DMS53 (cell line): ENCODE data around the gene DISP3.

Experiments
- DNase-seq: peaks from one replicate; lab custom pipeline; 2025; lab: John Stamatoyannopoulos, UW

Gene DISP3

DNA sequence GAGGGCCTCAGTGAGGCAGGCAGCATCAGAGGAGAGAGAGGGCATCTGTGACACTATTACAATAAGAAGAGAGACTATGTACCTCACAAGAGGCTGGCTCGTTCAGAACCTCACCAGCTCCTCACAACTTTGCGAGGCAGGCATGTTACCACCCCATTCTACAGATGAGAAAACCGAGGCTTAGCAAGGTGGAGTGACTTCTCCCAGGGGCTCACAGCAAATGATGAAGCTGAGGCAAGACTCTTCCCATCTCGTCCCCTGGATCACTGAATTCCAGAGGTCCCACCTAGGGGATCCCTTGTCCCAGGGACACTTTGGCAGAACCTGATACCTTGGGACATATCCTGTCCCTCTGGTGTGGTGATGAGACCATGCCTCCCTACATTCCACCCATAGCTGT lies 64.4 kb downstream of the DISP3 start:
- no peak for DNase-seq

GRCh38 chr1:11543796-11544195 lies 64.8 kb downstream of the DISP3 start:
- no peak for DNase-seq

DNA sequence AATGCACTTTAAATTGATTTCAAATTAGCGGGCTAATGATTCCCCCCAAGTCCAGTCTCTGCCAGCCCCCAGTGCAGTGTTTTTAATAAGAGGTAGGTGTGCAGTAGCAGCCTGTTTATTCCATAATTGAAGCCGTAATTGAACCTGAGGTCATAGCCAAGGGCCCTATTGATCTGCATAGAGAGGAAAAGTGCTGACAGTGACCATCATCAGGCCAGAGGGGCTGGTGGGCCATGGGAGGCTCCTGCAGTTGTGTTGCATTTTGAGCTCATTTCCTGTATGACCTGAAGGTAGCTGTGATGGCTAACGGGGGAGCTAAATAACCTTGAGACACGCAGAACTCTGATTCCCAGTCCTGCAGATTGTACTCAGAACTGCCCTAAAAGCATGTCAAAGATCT lies 67.5 kb downstream of the DISP3 start:
- DNase-seq, result no peak

DNA sequence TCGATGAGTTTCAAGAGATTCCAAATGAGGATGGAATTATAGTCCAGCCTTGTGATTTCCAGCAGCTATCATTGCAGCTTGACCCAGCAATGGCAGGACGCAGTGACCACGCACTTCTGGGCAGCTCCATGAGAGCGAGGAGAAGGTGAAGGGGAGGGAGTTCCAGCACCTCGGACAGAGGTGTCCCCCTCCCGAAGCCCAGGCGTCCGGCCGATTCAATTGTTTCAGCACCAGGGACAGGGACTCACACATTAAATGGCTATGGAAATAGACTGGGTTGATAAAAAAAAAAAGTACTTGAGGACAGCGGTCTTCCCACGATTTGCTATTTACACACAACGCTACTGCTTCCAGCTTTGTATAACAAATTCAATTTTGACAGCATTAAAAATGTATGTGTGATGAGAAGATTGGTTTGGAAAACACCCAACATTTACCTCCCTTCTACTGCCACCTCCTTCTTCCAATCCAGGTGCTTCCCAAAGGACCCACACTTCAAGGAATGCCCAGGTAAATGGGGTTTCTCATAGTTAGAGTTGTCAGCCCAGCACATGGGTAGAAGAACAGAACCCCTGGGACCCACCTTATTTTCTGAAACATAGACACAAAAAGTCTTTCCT lies 71.8 kb downstream of the DISP3 start:
- peak; percentile 71 for DNase-seq

DNA sequence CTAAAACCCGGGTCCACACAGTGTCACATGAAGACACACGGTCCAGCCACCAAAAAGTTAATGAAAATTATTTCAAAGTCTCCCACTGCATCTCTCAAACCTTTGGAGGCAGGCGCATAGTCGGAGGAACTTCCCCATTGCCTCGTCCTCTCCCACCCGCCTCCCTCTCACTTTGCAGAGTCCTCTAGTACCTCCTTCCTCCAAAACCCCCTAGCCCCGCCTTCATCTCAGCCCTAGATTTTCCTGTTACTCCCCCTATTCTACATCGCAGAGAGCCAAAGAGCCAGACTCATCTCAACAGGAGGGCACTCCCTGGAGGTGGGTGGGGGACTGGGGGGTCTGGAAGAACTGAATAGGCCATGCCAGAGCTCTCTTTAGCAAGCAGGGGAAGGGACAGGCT lies 79.3 kb downstream of the DISP3 start:
- no peak for DNase-seq

GRCh38 chr1:11558871-11559590 lies 80.1 kb downstream of the DISP3 start:
- DNase-seq, result no peak

DNA sequence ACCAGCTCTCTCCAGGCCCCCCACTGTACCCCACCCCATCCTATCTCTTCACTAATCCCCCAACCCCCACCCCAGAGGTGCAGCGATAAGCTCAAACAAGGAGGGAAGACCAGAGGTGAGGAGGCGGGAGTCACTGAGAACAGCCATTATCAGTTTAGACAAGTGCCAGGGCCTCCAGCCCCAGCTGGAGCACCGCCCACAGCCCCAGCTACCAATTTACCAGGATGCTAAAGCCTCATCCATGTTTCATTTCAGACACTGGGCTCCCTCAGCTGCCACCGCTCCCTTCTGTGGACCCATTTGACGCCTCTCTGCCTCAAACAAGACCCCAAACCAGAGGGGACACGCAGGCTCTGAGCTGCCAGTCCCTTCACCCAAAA lies 80.6 kb downstream of the DISP3 start:
- DNase-seq, result no peak

GRCh38 chr1:11560061-11560460 lies 81.1 kb downstream of the DISP3 start:
- no peak for DNase-seq

DNA sequence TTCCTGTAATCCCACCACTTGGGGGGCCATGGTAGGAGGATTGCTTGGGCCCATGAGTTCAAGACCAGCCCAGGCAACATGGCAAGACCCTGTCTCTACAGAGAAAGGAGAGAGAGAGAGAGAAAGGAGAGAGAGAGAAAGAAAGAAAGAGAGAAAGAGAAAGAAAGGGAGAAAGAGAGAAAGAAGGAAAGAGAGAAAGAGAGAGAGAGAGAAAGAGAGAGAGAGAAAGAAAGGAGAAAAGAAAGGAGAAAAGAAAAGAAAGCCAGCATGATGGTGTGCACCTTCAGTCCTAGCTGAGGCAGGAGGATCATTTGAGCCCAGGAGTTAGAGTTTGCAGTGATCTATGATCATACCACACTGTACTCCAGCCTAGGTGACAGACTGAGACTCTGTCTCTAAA lies 82.8 kb downstream of the DISP3 start:
- no peak for DNase-seq

GRCh38 chr1:11562664-11563063 lies 83.7 kb downstream of the DISP3 start:
- no peak for DNase-seq

- DNase-seq, result peak; percentile 16
Observed at GRCh38 chr1:11563560-11564069, 84.7 kb downstream of the DISP3 start.

DNA sequence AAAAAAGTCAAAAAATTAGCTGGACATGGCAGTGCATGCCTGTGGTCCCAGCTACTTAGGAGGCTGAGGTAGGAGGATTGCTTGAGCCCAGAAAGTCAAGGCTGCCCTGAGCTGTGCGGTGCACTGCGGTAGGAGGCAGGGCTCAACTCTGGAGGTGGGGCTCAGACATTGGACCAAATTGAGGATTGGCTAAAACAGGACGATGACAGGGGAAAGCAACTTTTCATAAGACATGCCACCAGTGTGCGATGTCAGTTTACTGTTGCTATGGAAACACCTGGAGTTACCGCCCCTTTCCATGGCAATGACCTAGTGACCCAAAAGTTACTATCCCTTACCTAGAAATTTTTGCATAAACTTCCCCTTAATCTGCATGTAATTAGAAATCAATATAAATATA lies 85.3 kb downstream of the DISP3 start:
- DNase-seq, result no peak

DNA sequence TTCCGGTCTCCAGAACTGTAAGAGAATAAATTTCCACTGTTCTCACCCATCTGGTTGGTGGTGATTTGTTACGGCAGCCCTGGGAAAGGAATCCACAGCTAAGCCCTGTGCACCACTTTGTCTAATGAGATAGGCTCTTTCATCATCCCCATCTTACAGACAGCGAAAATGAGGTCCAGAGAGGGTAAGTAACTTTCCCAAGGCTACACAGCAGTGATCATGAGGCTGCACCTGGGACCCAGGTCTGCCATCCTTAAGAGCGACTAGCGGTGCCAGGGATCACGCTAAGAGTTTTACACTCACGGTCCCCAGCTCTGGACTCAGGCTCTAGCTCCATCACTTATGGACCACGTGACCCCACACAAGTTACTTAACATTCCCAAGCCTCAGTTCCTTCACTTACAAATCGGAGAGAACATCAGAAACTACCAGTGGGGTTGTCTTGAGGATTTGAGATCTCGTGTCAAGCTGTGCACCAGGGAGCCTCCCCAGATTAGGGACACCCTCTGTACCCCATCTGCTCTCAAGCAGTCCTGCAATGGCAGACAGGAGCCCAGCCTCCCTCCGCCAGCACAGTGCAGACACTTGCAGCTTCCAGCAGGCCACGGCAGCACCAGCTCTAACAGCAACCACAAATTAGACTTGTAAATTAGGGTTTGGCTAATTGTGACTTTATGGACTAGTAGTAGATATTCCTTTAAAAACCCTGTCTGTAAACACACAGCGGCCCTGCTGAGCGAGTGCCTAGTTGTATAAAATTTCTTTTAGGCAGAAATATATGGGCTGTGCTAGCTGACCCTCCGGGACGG lies 87.3 kb downstream of the DISP3 start:
- no peak for DNase-seq

- DNase-seq, result peak; percentile 15
Observed at GRCh38 chr1:11567244-11568065, 88.5 kb downstream of the DISP3 start.

- DNase-seq, result no peak
Observed at GRCh38 chr1:11568687-11569086, 89.7 kb downstream of the DISP3 start.

- DNase-seq, result peak; percentile 19
Observed at GRCh38 chr1:11569551-11569950, 90.6 kb downstream of the DISP3 start.

- DNase-seq, result no peak
Observed at GRCh38 chr1:11569954-11570353, 91.0 kb downstream of the DISP3 start.

DNA sequence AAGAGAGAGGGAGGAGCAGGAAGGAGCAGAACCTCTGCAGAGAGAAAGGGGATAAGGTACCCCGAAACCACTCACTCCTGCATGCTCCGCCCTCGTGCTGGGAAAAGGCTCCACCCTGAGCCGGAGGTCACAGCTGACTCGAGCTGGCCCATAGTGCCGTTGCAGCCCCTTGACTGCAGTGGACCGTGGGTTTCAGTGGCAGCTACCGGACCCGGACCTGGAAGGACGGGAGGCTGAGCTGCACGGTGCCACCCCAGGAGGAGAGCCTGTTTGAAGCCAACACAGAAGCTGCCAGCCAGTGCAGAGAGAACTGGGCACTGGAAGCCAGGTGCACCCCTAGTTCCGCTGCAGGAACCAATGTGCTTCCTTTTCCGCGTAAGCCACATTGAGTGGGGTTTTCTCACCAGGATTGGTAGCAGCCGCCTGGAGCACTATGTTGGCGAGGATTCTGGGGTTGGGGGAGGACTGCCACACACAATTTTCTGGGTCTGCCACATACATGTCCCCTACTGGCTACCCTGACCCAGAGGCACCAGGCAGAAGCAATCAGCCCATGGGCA lies 91.9 kb downstream of the DISP3 start:
- no peak for DNase-seq

DNA sequence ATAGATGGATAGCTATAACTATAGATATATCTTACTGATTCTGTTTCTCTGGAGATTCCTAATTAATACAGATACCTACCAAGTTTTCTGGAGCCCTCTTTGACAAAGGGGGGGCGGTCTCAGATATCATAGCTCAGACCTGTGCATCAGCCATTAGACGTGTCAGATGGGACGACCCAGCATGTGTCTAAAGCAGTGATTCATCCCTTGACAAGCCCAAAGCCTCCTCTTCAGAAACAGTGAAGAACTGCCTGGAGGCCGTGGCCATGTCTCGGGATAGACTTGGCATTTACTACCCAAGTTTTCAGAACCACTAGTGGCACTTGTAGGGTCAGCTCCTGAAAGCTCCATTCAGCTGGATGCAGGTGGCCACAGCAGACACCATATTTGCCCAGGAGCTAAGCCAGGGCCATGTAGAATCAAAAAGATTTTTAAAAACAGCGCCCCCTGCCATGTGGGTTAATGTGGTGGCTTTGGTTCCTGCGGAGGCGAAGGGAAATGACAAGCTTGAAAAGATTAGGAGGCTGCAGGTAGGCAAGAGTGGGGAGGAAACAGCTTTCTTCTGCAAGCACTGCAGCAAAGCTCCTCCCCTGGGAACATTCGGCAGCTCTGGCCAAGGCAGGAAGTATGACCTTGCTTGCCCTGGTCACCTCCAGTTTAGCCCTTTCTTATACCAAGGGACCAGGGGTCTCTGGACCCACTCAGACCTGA lies 93.1 kb downstream of the DISP3 start:
- peak; percentile 22 for DNase-seq

- no peak for DNase-seq
Observed at GRCh38 chr1:11573116-11573692, 94.2 kb downstream of the DISP3 start.

- DNase-seq, result no peak
Observed at GRCh38 chr1:11575553-11575952, 96.6 kb downstream of the DISP3 start.
